22Rv1 (cell line): ENCODE results near the gene CFD.
"Not testable (repeated sequence)": the region's sequence is repeated elsewhere in the genome, so short reads cannot be mapped to it uniquely, and the experiment has no call there.

ENCODE experiments used
- H3K27ac ChIP-seq: fragments of 450-650 bp; 2 replicates; pipeline ENCODE4 v1.5.1; 2017
- CTCF ChIP-seq: fragments of 450-650 bp; IDR thresholded peaks from 2 replicates; pipeline ENCODE4 v1.5.1; 2017; ENCODE audit warnings: mild to moderate bottlenecking
- ZFX ChIP-seq: fragments of 450-650 bp; IDR thresholded peaks from 2 replicates; pipeline ENCODE4 v1.6.1; 2017; ENCODE audit warnings: antibody characterized with exemption, borderline replicate concordance

CFD gene

GRCh38 chr19:843180-843835, 16.2 kb upstream of the CFD start:
- TF ChIP-seq CTCF (peak; percentile 37), ZFX (no peak)
- H3K27ac ChIP-seq, result no peak overlapping the region

- TF ChIP-seq CTCF, result no peak
These were observed 15.5 kb upstream of the CFD start for GRCh38 chr19:843836-844545.

GRCh38 chr19:844546-844971, 14.9 kb upstream of the CFD start:
- TF ChIP-seq ZFX (no peak), CTCF (no peak)
- H3K27ac ChIP-seq, result no peak overlapping the region

More at GRCh38 chr19:843836-844545, 15.5 kb upstream of the CFD start:
- H3K27ac ChIP-seq, result no peak overlapping the region

GRCh38 chr19:845707-846521, 13.6 kb upstream of the CFD start:
- TF ChIP-seq ZFX (no peak), CTCF (no peak)

GRCh38 chr19:848386-848921, 11.0 kb upstream of the CFD start:
- no peak overlapping the region for H3K27ac ChIP-seq
- TF ChIP-seq CTCF, result no peak
- TF ChIP-seq ZFX, result no peak

More at GRCh38 chr19:845707-846521, 13.6 kb upstream of the CFD start:
- no peak overlapping the region for H3K27ac ChIP-seq

GRCh38 chr19:849195-849594, 10.3 kb upstream of the CFD start:
- H3K27ac ChIP-seq, result not testable (repeated sequence)

- no peak overlapping the region for H3K27ac ChIP-seq
- TF ChIP-seq ZFX, result no peak
- no peak for TF ChIP-seq CTCF
These were observed 9.1 kb upstream of the CFD start for GRCh38 chr19:850221-850978.
